ENCODE results near the gene MAPKAPK2.

Gene MAPKAPK2

GRCh38 chr1:206679738-206680211, 4.9 kb upstream of the MAPKAPK2 start:
- H3K27ac ChIP-seq: no peak overlapping the region
- TF ChIP-seq CTCF (conservative IDR thresholded peaks at IDR 0.05): no peak

DNA sequence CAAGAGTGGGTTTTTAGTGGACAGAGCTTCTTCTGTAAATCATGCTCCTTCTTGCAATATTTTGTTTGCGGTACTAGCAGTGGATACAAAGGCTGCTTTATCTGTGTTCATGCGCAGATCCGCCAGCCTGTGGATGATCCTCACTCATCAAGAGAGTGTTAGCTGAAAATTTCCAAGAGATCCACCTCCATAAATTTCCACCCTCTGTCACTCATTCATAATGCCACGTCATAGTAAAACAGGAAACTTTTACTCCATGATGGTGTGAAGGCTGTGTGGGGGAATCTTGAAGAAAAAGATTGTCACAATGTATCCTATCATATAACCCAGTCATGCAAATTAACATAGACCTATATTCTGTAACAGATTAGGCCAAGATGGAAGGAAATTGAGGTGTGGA, 4.4 kb upstream of the MAPKAPK2 start:
- no peak overlapping the region for H3K27ac ChIP-seq
- no peak for TF ChIP-seq CTCF (conservative IDR thresholded peaks at IDR 0.05)

DNA sequence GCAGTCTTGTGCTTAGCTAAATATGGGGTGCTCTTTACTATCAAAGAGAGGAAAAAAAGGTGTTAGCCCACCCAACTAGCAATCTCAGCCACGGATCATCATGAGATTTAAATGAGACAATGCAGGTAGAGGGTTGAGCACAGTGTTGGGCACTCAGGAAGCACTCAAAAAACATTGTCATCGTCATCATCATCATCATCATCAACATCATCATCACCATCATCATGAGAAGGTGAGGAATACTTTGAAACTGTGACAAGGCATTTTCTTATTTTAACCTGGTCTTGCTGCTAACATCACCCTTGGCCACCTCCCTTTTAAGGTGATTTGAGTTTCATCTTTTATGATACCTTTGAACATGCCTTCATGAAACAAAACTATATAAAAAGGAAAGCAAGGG, 3.3 kb upstream of the MAPKAPK2 start:
- TF ChIP-seq CTCF (conservative IDR thresholded peaks at IDR 0.05): no peak
- peak overlapping the region; percentile 74 for H3K27ac ChIP-seq

DNA sequence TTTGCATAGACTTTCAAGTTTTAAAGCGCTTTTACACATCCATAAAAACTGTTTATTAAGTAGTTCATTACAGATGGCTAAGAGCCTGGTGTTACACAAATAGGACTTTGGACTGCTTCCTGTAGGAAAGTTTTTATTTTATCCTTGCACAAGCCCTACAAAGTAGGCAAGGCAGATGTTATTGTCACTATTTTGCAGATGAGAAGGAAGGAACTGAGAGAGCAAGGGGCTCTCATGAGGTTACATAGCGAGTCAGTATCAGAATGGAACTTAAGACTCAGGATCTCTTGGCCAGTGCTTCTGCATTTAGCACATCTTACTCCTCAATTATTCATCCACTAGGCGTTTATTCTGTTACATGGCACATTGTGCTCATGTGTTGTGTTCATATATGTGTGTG, 2.6 kb upstream of the MAPKAPK2 start:
- no peak for TF ChIP-seq CTCF (conservative IDR thresholded peaks at IDR 0.05)
- H3K27ac ChIP-seq: peak overlapping the region; percentile 74

DNA sequence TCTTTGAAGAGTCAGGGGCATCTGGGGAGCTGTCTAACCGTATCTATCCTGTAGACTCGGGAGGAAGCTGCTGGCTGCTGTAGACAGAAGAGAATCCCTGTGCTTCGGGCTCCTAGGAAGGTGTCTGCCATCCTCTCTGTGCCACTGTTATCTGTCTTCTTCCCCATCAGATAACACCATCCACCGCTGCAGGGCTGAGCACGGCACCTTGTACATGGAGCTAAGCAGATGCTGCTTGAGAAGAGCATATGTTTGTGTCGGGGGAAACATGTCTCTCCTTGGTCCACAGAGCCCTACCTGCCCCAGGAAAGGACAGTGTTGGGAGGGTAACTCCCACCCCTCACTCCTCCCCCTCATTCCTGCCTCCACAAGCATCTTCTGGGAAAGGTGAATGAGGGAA, 1.4 kb upstream of the MAPKAPK2 start:
- TF ChIP-seq CTCF (conservative IDR thresholded peaks at IDR 0.05): no peak
- H3K27ac ChIP-seq: peak overlapping the region; percentile 74; the same call in 1 of the 2 replicates

DNA sequence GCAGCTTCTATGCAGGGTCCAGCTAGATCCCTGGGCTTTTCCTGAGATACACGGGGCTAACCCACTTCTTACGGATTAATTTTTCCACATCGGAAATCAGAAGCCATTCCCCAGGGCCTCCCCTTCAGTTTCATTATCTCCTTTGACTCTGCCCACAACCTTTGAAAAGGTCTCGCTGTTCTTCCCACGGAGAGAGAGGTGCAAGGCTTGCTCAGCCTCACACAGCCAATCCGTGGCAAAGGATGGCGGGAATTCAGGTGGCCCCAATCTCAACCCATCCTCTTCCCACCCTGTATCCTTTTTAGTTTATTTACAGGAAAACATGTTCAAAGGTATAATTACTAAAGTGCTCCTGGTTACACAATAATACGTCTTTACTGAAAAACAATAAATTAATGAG, 702 bp upstream of the MAPKAPK2 start:
- TF ChIP-seq CTCF (conservative IDR thresholded peaks at IDR 0.05): no peak
- peak overlapping the region; percentile 81; the same call in 1 of the 2 replicates for H3K27ac ChIP-seq

DNA sequence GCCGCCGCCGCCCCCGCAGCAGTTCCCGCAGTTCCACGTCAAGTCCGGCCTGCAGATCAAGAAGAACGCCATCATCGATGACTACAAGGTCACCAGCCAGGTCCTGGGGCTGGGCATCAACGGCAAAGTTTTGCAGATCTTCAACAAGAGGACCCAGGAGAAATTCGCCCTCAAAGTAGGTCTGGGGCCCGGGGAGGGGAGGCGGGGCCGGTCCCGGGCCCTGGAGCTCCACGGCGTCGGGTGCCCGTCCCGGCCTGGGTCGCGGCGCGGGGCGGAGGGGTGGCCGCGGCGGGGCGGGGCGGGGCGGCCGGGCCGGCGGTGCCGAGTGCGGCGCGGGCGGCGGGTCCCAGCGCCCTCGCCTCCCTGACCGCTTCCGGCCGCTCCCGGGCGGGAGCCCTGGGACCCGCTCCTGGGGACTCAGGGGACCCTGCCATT, 646 bp downstream of the MAPKAPK2 start:
- no peak for TF ChIP-seq CTCF (conservative IDR thresholded peaks at IDR 0.05)
- peak overlapping the region; percentile 81 for H3K27ac ChIP-seq
